ENCODE results near the gene NR2F1.

- TF ChIP-seq CTCF (conservative IDR thresholded peaks at IDR 0.05; ENCODE audit: low read depth, low read length) (no peak), EZH2 (IDR thresholded peaks at IDR 0.05; ENCODE audit: low read length, unreplicated experiment) (no peak)
These were observed 13.9 kb downstream of the NR2F1 start for GRCh38 chr5:93596676-93597490.
